Skin epidermis (tissue), 12 donors: ENCODE data around the gene TTLL11.

Experiments
- H3K27ac ChIP-seq, 21 experiments: fragments of 200-600 bp; sonication (generic) in 11 of 21; one replicate each; pipeline ENCODE4 v1.5.0; 2020; ENCODE audit warnings: mild to moderate bottlenecking in 3 of 21, inconsistent platforms in 2 of 21, moderate library complexity in 2 of 21
- H3K4me3 ChIP-seq, 7 experiments: fragments of 200-600 bp; sonication (generic) in 2 of 7; one replicate each; pipeline ENCODE4 v1.5.0; 2020; ENCODE audit warnings: inconsistent platforms in 2 of 7, mild to moderate bottlenecking in 2 of 7, moderate library complexity in 1 of 7

TTLL11 gene

DNA sequence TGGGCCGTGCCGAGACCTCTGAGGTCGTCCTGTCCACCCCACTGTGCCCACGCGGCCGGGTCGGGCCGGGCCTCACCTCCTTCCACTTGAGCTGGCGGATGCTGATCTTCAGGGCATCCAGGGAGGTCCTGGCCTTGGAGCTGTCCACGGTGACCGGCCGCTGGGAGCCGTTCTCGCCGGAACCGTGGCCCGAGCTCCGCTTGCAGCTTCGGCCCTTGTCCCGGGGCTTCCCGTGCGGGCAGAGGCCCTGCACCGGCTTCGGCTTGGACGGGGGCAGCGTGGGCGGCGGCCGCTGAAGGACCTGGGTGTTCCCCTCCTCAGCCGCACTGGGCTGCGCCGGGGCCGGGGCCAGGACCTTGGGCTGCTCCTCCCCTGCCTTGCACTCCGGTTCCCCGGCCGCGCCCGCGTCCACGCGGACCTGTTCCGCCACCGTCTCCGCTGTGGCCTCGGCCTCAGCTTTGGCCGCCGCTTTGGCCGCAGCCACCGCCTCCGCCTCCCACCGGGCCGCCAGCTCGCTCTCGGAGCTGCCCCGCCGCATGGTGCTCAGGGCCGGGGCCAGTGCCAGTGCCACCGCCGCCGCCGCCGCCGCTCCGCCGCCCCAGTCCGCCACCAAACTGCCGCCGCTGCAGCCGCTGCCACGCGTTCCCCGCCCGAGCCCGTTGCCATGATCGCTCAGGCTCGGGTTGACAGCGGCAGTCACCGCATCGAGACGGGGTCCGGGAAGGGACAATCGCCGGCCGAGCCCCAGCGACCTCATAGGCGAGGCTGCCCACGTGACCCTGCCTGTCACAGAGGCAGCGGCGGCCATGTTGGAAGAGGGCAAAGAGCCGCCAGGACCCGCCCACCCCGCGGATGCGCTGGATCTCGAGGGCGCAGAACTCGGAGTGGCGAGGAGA is at the start of gene TTLL11:
TSS of gene TTLL11 (minus strand) at position 698 of the 896 bp plus-strand sequence. CDS start at position 538, 160 bp downstream.
- Histone ChIP-seq H3K27ac (peak within 1 kb of the TSS; percentile 17 to 88 (median 79)), H3K4me3 (peak within 1 kb of the TSS; percentile 61 to 98 (median 89))

DNA sequence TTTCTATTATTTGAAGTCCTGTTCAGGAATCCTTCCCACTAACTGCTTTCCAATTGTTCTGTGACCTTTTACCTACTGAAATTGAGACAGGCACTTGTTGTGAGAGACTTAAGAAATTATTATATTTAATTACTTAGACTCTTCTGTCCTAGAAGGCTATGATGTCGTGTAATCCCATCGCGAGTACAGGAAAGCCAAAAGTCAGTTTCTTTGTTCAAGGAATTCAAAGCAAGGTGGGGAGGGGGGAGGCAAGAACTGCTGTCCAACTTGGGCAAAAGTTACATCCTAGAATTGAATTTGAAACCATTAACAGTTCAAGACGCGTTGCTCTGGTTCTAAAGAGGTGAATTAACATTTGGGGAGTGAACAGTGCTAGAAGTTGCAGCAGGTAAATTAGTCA is 48.6 kb upstream of the TTLL11 start:
- Histone ChIP-seq H3K4me3 (no peak overlapping the region), H3K27ac (peak overlapping the region in 1 of 21 experiments; percentile 4)

DNA sequence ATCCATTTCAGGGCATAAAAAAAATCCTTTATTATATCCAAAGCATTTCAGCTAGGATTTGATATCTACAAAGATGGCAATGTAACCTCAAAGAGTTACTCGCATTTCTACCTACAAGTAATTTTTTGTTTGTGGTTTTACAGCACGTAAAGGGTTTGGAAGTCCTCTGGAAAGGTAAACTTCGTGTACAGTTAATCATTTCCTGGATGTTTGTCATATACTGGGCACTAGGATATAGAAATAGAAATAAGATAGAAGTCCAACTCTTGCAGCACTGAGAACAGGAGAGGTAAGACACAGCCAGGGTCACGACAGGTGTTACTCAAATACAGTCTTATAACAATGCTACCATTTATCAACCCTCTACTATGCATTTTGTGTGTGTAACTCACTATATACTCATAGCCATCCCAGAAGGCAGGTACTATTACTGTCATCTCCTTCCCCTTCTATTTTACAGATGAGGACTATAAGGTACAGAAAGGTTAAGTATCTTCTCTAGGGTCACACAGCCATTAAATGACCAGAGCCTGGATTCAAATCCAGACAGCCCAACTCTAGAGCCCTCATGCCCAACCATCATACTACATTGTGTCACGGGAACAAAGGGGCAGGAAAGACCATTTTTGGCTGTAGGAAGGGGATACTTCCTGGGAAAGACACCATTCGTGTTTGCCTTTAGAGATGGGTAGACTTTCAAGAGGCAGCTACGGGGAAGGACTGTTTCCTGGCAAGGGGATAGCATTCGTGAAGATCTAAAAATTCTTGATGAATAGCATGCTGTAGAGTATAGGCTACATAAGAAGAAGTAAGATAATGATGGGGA is 47.5 kb upstream of the TTLL11 start:
- Histone ChIP-seq H3K27ac (no peak overlapping the region), H3K4me3 (no peak overlapping the region)

GRCh38 chr9:122138560-122139268 is 45.6 kb upstream of the TTLL11 start:
- no peak overlapping the region for H3K27ac ChIP-seq
- H3K4me3 ChIP-seq, result no peak overlapping the region

DNA sequence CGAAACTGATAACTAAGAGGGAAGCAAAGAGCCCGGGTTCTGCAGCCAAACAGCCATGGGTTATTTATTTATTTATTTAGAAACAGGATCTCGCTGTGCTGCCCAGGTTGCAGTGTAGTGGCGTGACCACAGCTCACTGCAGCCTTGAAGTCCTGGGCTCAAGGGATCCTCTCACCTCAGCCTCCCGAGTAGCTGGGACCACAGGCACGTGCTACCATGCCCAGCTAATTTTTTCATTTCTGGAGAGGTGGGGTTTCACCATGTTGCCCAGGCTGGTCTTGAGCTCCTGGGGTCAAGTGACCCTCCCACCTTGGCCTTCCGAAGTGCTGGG is 42.4 kb upstream of the TTLL11 start:
- no peak overlapping the region for H3K27ac ChIP-seq
- H3K4me3 ChIP-seq, result no peak overlapping the region

DNA sequence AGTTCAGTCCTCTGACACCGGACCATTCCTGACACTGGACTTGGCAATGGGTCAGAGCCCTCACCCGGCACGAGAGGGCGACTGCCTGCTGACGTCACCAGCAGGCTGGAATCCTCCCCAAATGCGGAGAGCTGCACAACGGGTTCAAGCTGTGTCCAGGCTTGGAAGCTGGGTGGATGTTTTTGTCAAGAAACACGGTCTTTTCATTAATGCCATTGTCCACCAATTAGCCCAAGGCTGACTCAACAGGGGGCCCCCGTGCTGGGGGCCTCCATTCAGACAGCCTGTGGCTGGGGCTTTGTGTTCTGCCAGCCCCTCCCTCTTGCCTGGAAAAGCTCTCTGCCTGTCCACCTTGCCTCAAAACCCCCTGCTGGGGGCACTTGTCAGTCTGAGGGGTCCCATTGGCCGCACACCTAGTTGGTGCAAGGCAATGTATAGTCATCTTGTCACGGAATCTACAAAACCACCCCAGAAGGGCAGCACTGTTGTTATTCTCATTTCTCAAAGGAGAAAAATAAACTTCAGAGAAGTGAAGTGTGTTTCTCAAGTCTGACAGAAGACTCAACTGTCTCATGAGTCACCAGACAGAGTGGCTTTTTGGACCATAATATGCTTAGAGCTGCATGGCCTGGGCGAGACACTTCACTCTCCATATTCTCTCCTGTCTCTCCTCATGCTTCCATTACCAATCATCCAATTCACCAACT is 41.9 kb upstream of the TTLL11 start:
- Histone ChIP-seq H3K27ac (no peak overlapping the region), H3K4me3 (no peak overlapping the region)

- H3K27ac ChIP-seq, result no peak overlapping the region
These were observed 41.0 kb upstream of the TTLL11 start for GRCh38 chr9:122133984-122134535.

GRCh38 chr9:122133263-122133983 is 40.3 kb upstream of the TTLL11 start:
- no peak overlapping the region for H3K27ac ChIP-seq
- H3K4me3 ChIP-seq, result no peak overlapping the region

More at GRCh38 chr9:122133984-122134535, 41.0 kb upstream of the TTLL11 start:
- H3K4me3 ChIP-seq, result no peak overlapping the region

DNA sequence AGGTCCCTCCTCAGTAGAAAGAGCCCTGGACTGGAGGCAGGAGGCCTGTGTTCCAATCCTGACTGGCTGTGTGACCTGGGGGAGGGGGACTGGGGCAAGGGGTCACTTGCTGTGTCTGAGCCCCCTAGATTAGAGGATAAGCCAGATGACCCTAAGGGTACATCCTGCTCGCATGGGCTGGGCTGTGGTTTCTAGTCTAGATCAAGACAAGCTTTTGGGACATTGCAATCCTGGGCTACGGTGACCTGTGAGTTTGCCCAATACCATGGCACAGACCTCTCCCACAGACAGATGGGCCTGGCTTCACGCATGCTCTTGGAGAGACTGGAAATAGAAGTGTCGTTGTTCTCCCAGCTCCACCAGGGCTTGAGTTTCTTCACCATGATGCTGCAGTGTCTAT is 39.4 kb upstream of the TTLL11 start:
- H3K27ac ChIP-seq, result no peak overlapping the region
- H3K4me3 ChIP-seq, result no peak overlapping the region

DNA sequence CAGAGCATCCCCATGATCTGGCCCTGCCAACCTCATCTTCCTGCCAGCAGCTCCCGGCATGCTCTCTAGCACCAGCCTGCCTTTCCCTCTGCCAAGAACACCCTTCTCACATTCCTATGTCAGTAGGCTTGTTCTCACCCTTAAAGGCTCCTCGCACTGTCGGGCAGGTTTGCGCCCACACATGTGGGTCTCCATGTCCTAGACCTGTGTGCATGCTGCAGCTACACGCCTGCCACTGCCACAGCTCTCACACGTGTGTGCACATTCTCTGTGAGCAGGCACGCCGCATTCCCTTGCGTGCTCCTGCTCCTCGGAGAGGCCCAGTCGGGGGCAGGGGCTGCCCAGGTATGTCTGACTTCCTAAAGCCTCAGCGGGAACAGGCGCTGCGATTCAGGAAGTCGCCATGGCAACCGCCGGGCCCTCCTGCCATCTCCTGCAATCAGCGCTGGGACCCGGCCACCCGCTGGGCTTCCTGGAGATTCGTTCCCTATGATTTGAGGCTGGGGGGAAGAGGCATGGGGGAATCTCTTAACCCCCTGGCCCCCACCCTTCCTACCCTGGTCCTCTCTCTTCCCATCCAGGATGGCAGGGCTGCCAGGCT is 38.4 kb upstream of the TTLL11 start:
- Histone ChIP-seq H3K27ac (no peak overlapping the region), H3K4me3 (no peak overlapping the region)

GRCh38 chr9:122130837-122131236 is 37.7 kb upstream of the TTLL11 start:
- H3K4me3 ChIP-seq, result no peak overlapping the region
- no peak overlapping the region for H3K27ac ChIP-seq

DNA sequence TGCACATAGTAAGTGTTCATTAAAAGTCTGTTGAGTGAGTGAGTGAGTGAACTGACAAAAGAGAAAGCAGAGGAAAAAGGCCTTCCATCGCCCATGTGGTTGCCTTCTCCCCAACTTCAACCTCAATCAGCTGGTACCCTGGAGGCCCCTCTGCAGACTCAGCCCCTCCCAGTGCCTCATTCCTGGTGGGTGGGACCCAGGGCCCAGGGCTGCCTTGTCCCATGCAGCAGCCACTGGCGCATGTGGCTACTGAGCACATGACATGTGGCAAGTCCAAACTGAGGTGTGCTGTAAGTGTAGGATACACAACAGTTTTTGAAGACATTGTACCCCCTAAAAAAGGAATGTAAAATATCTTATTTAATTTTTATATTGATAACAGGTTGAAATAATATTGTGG is 36.9 kb upstream of the TTLL11 start:
- H3K4me3 ChIP-seq, result no peak overlapping the region
- H3K27ac ChIP-seq, result no peak overlapping the region

DNA sequence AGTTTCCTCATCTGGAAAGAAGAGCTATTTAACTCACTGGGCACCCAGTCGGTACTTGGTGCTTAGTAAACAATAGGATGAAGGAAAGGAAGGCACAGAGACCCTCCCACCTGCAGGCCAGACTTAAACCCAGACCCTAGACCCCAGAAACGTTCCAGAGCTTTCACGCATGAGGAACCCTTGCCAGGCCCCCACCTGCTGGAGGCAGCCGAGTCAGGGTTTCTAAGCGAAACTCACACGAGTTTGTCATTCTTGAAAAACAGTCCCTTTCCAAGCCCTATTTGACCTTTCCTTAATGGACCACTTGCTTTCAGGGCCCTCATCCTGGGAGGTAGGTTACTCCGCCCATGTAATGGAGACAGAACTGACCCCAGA is 35.8 kb upstream of the TTLL11 start:
- H3K27ac ChIP-seq, result no peak overlapping the region
- H3K4me3 ChIP-seq, result no peak overlapping the region

DNA sequence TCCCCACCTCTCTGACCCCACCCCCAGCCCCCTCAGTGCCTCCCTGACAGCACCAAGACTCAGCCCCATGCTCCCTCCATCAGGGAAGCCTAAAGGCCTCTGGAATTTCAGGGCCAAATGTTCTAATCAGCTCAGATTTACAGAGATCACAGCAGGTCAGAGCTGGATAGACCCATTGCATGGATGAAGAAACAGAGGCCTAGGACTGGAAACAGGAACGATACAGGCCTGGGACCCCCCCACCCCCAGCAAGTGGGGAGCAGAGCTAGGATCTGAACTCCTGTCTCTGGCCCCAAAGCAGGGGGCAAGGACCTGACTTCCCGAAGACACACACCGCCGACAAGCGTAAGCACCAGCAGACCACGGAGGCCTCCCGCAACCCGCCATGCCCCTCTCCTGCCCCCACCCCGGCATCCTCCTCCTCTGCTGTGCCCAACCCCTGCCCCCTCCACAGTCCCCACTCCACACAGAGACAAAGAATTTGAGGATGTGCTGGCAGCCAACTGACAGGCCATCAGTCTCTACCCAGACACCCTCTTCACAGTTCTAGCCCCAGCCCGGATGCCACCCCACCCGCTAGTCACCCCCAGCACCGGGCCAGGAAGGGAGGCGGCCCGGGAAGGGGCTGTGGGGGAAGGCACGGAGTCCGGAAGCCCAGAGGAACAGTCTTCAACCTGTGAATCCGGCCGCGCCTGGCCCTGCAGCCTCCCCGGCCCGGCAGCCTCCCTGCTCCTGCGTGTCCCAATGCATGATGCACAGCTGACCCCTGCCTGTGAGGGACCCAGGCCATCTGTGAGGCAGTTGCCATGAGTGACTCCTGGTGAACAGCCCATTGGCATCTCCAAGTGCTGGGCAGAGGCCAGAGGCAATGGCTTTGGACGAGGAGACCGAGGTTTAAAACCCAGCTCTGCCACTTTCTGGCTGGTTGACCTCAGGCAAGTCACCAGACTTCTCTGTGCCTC is 35.2 kb upstream of the TTLL11 start:
- H3K4me3 ChIP-seq, result no peak overlapping the region
- no peak overlapping the region for H3K27ac ChIP-seq

- Histone ChIP-seq H3K27ac (no peak overlapping the region), H3K4me3 (no peak overlapping the region)
These were observed 34.3 kb upstream of the TTLL11 start for GRCh38 chr9:122127396-122127798.

GRCh38 chr9:122126331-122127261 is 33.5 kb upstream of the TTLL11 start:
- H3K4me3 ChIP-seq, result peak overlapping the region in 5 of 7 experiments; percentile 1 to 28 (median 7)

More at GRCh38 chr9:122126331-122127261, 33.5 kb upstream of the TTLL11 start:
- H3K27ac ChIP-seq, result no peak overlapping the region
